Lung (tissue), 13 donors: ENCODE data around the gene FKRP. TPM values are rescaled to one million over a fixed set of nuclear protein-coding genes. Genes with fewer than 3 reads are reported as not detected.

ENCODE experiments used
- ATAC-seq: fragments of 200-7000 bp; cut with Tn5 transposase; one replicate; pipeline ENCODE4 v1.9.1; 2020; ENCODE audit warnings: moderate number of reproducible peaks; ENCODE audit not compliant: insufficient read depth, low FRiP score
- DNase-seq, 3 donors: peaks; one replicate each; pipeline ENCODE4 v3.0.0-alpha.2; 2013 to 2017
- H3K27ac ChIP-seq, 2 donors: one replicate each; pipeline ENCODE4 v1.5.1; 2013; ENCODE audit warnings: mild to moderate bottlenecking in 2 of 2, moderate library complexity in 2 of 2, control low read depth in 1 of 2, inconsistent platforms in 1 of 2, low read depth in 1 of 2, low read length in 1 of 2
- H3K27me3 ChIP-seq, 3 donors: one replicate each; pipeline ENCODE4 v1.5.1; 2013; ENCODE audit warnings: low read length in 2 of 3; ENCODE audit not compliant: control insufficient read depth in 3 of 3, insufficient read depth in 3 of 3
- H3K36me3 ChIP-seq, 4 donors: one replicate each; pipeline ENCODE4 v1.5.1; 2013; ENCODE audit warnings: low read length in 4 of 4, mild to moderate bottlenecking in 1 of 4, moderate library complexity in 1 of 4; ENCODE audit not compliant: control insufficient read depth in 4 of 4, insufficient read depth in 4 of 4
- H3K4me1 ChIP-seq, 5 donors: one replicate each; pipeline ENCODE4 v1.5.1; 2013; ENCODE audit warnings: low read length in 5 of 5, mild to moderate bottlenecking in 2 of 5, moderate library complexity in 1 of 5; ENCODE audit not compliant: control insufficient read depth in 5 of 5, insufficient read depth in 5 of 5
- H3K4me3 ChIP-seq: one replicate; pipeline ENCODE4 v1.5.1; 2013; ENCODE audit warnings: mild to moderate bottlenecking, control low read depth, moderate library complexity
- H3K9ac ChIP-seq, 2 donors: one replicate each; pipeline ENCODE4 v1.5.1; 2013; ENCODE audit warnings: low read length in 2 of 2, control low read depth in 1 of 2; ENCODE audit not compliant: insufficient read depth in 1 of 2
- H3K9me3 ChIP-seq, 4 donors: one replicate each; pipeline ENCODE4 v1.5.1; 2013; ENCODE audit warnings: low read length in 3 of 4, mild to moderate bottlenecking in 1 of 4, moderate library complexity in 1 of 4; ENCODE audit not compliant: control insufficient read depth in 4 of 4, insufficient read depth in 3 of 4
- WGBS, 2 donors: extraction: QIAGEN DNeasy Blood & Tissue Kit; methylation state at CpG; one replicate each; pipeline ENCODE4 v1.1.7; 2013; 5-methylcytosine and 5-hydroxymethylcytosine counted together
- polyA plus RNA-seq, 2 donors: library from polyadenylated mRNA; stranded (reverse); fragments of 200-250 nt; gene quantifications; one replicate each; pipeline ENCODE4 v1.2.1, GENCODE V29; 2013
- small RNA-seq: library from RNA; depleted of rRNA; stranded (forward); fragments of <200 nt; gene quantifications from one replicate; pipeline ENCODE3, GENCODE V24; 2014; ENCODE audit warnings: low replicate concordance
- total RNA-seq, 2 donors: library from RNA; depleted of rRNA in 1 of 2; stranded (reverse); fragments of >200 nt in 1 of 2; gene quantifications; one replicate each; pipeline ENCODE4 v1.2.1, GENCODE V29; 2014 to 2021
- TF ChIP-seq, protein P1 (sequence below): IDR thresholded peaks from 2 replicates; pipeline ENCODE4 v1.5.1; 2012; ENCODE audit warnings: mild to moderate bottlenecking; ENCODE audit errors: control extremely low read depth, extremely low read depth
- donor health status: control.
- donor health status: control.
- donor health status: Bipolar disorder and iron deficiency.
- donor health status: healthy.
- donor health status: DM: yes; HTN: yes; CAD: no.

FKRP gene
- total and polyA plus RNA-seq, 4 donors, result 10.8 to 23.9 (median 15.2) TPM

DNA sequence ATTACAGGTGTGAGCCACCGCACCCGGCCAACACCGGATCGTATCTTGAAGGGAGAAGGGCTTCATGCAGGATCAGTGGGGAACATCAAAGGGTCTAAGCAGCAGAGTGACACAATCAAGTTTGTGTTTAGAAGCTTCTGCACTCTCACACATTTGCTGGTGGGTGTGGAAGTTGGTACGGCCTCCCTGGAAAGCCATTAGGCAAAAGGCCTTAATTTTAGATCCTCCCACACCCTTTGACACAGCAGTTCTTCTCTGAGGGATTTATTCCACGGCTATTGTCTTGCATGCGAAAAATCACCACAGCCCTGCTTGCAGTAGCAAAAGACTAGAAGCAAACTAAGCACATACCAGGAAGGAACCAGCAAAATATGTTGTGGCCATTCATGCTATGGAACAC lies 60.8 kb downstream of the FKRP start:
- Histone ChIP-seq H3K27ac (no peak overlapping the region), H3K9ac (no peak overlapping the region), H3K4me1 (no peaks in the 10 kb centered on the region), H3K27me3 (no peaks in the 10 kb centered on the region), H3K36me3 (no peaks in the 10 kb centered on the region), H3K4me3 (no peak overlapping the region), H3K9me3 (no peaks in the 10 kb centered on the region)
- TF ChIP-seq, protein P1, sequence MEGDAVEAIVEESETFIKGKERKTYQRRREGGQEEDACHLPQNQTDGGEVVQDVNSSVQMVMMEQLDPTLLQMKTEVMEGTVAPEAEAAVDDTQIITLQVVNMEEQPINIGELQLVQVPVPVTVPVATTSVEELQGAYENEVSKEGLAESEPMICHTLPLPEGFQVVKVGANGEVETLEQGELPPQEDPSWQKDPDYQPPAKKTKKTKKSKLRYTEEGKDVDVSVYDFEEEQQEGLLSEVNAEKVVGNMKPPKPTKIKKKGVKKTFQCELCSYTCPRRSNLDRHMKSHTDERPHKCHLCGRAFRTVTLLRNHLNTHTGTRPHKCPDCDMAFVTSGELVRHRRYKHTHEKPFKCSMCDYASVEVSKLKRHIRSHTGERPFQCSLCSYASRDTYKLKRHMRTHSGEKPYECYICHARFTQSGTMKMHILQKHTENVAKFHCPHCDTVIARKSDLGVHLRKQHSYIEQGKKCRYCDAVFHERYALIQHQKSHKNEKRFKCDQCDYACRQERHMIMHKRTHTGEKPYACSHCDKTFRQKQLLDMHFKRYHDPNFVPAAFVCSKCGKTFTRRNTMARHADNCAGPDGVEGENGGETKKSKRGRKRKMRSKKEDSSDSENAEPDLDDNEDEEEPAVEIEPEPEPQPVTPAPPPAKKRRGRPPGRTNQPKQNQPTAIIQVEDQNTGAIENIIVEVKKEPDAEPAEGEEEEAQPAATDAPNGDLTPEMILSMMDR, result no peak
- 90 to 93% methylated on average over 7 of the region's 7 CpGs for WGBS, 2 donors
- ATAC-seq (no peak), DNase-seq (no peak)

Small RNA genes lying within 50 kb of the gene (small RNA-seq; reads per million reads assigned to genes)
- 0.08 reads per million for gene MIR320E
- not detected for gene RF00019

Other genes starting within 250 kb of the FKRP start
- gene CALM3, start 144.7 kb upstream of the FKRP start, total RNA-seq, result 100 to 1,000 TPM; 126 to 180 TPM
- gene CALM3, start 144.7 kb upstream of the FKRP start, polyA plus RNA-seq, result 100 to 1,000 TPM; 144 to 202 TPM
- gene PTGIR, start 121.0 kb upstream of the FKRP start, total RNA-seq, result 10 to 100 TPM in 1 of 2 donors, 1 to 10 TPM in 1; 7.8 to 13.2 TPM
- 10 to 100 TPM in 1 of 2 donors, 1 to 10 TPM in 1; 9.6 to 37.0 TPM for gene PTGIR, start 121.0 kb upstream of the FKRP start, polyA plus RNA-seq
- not detected for gene GNG8, start 109.9 kb upstream of the FKRP start, total RNA-seq
- not detected for gene GNG8, start 109.9 kb upstream of the FKRP start, polyA plus RNA-seq
- 10 to 100 TPM in 1 of 2 donors, 1 to 10 TPM in 1; 7.8 to 14.0 TPM for gene DACT3, start 84.9 kb upstream of the FKRP start, total RNA-seq
- 1 to 10 TPM; 2.8 to 3.9 TPM for gene DACT3, start 84.9 kb upstream of the FKRP start, polyA plus RNA-seq
- 10 to 100 TPM; 52.1 to 56.2 TPM for gene PRKD2, start 28.9 kb upstream of the FKRP start, total RNA-seq
- gene PRKD2, start 28.9 kb upstream of the FKRP start, polyA plus RNA-seq, result 10 to 100 TPM; 35.5 to 38.1 TPM
- gene STRN4, start 393 bp downstream of the FKRP start, total RNA-seq, result 10 to 100 TPM; 71.6 to 86.8 TPM
- gene STRN4, start 393 bp downstream of the FKRP start, polyA plus RNA-seq, result 10 to 100 TPM; 71.9 to 86.6 TPM
- gene SLC1A5, start 42.5 kb downstream of the FKRP start, total RNA-seq, result 100 to 1,000 TPM in 1 of 2 donors, 10 to 100 TPM in 1; 38.2 to 216 TPM
- gene SLC1A5, start 42.5 kb downstream of the FKRP start, polyA plus RNA-seq, result 100 to 1,000 TPM in 1 of 2 donors, 10 to 100 TPM in 1; 97.0 to 116 TPM
- gene AP2S1, start 104.8 kb downstream of the FKRP start, total RNA-seq, result 100 to 1,000 TPM in 1 of 2 donors, 10 to 100 TPM in 1; 73.0 to 190 TPM
- gene AP2S1, start 104.8 kb downstream of the FKRP start, polyA plus RNA-seq, result 100 to 1,000 TPM; 122 to 191 TPM
- 10 to 100 TPM; 48.8 to 53.5 TPM for gene ARHGAP35, start 114.9 kb downstream of the FKRP start, total RNA-seq
- gene ARHGAP35, start 114.9 kb downstream of the FKRP start, polyA plus RNA-seq, result 10 to 100 TPM; 12.2 to 24.2 TPM